K562 (cell line): ENCODE data around the gene TANGO6. TPM values are rescaled to one million over a fixed set of nuclear protein-coding genes. Genes with fewer than 3 reads are reported as not detected.

Experiments used
- ARHGAP35 ChIP-seq: fragments of 450-650 bp; IDR thresholded peaks from 2 replicates; pipeline ENCODE4 v1.6.1; 2018; ENCODE audit not compliant: partially characterized antibody
- DNMT1 ChIP-seq: fragments of 450-650 bp; IDR thresholded peaks from 2 replicates; pipeline ENCODE4 v1.6.1; 2016; ENCODE audit warnings: antibody characterized with exemption, mild to moderate bottlenecking
- E2F8 ChIP-seq: fragments of 450-650 bp; IDR thresholded peaks from 2 replicates; pipeline ENCODE4 v1.7.1; 2018; ENCODE audit warnings: mild to moderate bottlenecking, low read depth; ENCODE audit not compliant: partially characterized antibody
- ESRRB ChIP-seq: fragments of 250-450 bp; sonication (Bioruptor Pico); IDR thresholded peaks from 2 replicates; pipeline ENCODE4 v1.5.0; 2020; ENCODE audit warnings: mild to moderate bottlenecking, moderate library complexity, borderline replicate concordance
- FOXJ3 ChIP-seq: sonication (generic); formaldehyde crosslinking; IDR thresholded peaks from 2 replicates; pipeline ENCODE4 v1.4.0; 2020; ENCODE audit warnings: mild to moderate bottlenecking, missing genetic modification reagents
- PATZ1 ChIP-seq: fragments of 250-450 bp; sonication (Bioruptor Pico); IDR thresholded peaks from 2 replicates; pipeline ENCODE4 v1.5.0; 2020; ENCODE audit warnings: mild to moderate bottlenecking, borderline replicate concordance
- TCF3 ChIP-seq: sonication (generic); formaldehyde crosslinking; IDR thresholded peaks from 2 replicates; pipeline ENCODE4 v1.4.0; 2020; ENCODE audit warnings: mild to moderate bottlenecking, missing genetic modification reagents
- TCF7 ChIP-seq: sonication (generic); IDR thresholded peaks from 2 replicates; pipeline ENCODE4 v1.6.1; 2016; ENCODE audit warnings: antibody characterized with exemption, borderline replicate concordance
- U2AF1 ChIP-seq: fragments of 200-400 bp; formaldehyde crosslinking; optimal IDR thresholded peaks from 2 replicates; pipeline ENCODE3; 2017; ENCODE audit warnings: mild to moderate bottlenecking, low read depth, low read length, moderate library complexity
- ZNF431 ChIP-seq: sonication (generic); formaldehyde crosslinking; IDR thresholded peaks from 2 replicates; pipeline ENCODE4 v1.8.0; 2022; ENCODE audit warnings: mild to moderate bottlenecking, missing genetic modification reagents
- ZSCAN32 ChIP-seq: fragments of 450-650 bp; formaldehyde crosslinking; IDR thresholded peaks from 2 replicates; pipeline ENCODE4 v1.4.0; 2020; ENCODE audit warnings: mild to moderate bottlenecking, moderate library complexity
- polyA plus RNA-seq, 8 experiments: library from polyadenylated mRNA; depleted of rRNA in 4 of 8; stranded (reverse) in 5 of 8; unstranded in 3 of 8; fragments of >200 nt; fragmentation: Nextera tagmentation in 2 of 8; fragmentation: Illumina TruSeq in 1 of 8; extraction: Ambion mirVana in 2 of 8; extraction: Trizol in 1 of 8; gene quantifications; 2 replicates each; pipeline versions ENCODE4 v1.2.1 to v1.2.3, GENCODE V29; 2011 to 2014; ENCODE audit warnings: inconsistent platforms in 1 of 8, missing spikeins in 1 of 8
- total RNA-seq, 7 experiments: library from RNA; depleted of rRNA in 6 of 7; stranded (reverse); fragments of >200 nt in 6 of 7; fragmentation: Illumina TruSeq in 2 of 7; extraction: Trizol in 2 of 7; gene quantifications; 2 replicates each; pipeline versions ENCODE4 v1.2.1 to v1.2.3, GENCODE V29; 2011 to 2021; ENCODE audit warnings: low replicate concordance in 1 of 7
- TF ChIP-seq, protein P1 (sequence below), 2 experiments: fragments of 450-650 bp; IDR thresholded peaks; 2 replicates each; pipeline ENCODE4 v1.6.1; 2016; ENCODE audit warnings: mild to moderate bottlenecking in 2 of 2, borderline replicate concordance in 1 of 2, low read depth in 1 of 2, moderate library complexity in 1 of 2
- TF ChIP-seq, protein P2 (sequence below): sonication (generic); formaldehyde crosslinking; IDR thresholded peaks from 2 replicates; pipeline ENCODE4 v1.8.1; 2022; ENCODE audit warnings: missing genetic modification reagents

The TANGO6 gene
- total and polyA plus RNA-seq, 9 of the 15 experiments (the other 6 are each of a cell fraction or from before 2014, with no cell fraction given): 1.6 to 15.2 (median 9.6) TPM

- TF ChIP-seq, protein P1, sequence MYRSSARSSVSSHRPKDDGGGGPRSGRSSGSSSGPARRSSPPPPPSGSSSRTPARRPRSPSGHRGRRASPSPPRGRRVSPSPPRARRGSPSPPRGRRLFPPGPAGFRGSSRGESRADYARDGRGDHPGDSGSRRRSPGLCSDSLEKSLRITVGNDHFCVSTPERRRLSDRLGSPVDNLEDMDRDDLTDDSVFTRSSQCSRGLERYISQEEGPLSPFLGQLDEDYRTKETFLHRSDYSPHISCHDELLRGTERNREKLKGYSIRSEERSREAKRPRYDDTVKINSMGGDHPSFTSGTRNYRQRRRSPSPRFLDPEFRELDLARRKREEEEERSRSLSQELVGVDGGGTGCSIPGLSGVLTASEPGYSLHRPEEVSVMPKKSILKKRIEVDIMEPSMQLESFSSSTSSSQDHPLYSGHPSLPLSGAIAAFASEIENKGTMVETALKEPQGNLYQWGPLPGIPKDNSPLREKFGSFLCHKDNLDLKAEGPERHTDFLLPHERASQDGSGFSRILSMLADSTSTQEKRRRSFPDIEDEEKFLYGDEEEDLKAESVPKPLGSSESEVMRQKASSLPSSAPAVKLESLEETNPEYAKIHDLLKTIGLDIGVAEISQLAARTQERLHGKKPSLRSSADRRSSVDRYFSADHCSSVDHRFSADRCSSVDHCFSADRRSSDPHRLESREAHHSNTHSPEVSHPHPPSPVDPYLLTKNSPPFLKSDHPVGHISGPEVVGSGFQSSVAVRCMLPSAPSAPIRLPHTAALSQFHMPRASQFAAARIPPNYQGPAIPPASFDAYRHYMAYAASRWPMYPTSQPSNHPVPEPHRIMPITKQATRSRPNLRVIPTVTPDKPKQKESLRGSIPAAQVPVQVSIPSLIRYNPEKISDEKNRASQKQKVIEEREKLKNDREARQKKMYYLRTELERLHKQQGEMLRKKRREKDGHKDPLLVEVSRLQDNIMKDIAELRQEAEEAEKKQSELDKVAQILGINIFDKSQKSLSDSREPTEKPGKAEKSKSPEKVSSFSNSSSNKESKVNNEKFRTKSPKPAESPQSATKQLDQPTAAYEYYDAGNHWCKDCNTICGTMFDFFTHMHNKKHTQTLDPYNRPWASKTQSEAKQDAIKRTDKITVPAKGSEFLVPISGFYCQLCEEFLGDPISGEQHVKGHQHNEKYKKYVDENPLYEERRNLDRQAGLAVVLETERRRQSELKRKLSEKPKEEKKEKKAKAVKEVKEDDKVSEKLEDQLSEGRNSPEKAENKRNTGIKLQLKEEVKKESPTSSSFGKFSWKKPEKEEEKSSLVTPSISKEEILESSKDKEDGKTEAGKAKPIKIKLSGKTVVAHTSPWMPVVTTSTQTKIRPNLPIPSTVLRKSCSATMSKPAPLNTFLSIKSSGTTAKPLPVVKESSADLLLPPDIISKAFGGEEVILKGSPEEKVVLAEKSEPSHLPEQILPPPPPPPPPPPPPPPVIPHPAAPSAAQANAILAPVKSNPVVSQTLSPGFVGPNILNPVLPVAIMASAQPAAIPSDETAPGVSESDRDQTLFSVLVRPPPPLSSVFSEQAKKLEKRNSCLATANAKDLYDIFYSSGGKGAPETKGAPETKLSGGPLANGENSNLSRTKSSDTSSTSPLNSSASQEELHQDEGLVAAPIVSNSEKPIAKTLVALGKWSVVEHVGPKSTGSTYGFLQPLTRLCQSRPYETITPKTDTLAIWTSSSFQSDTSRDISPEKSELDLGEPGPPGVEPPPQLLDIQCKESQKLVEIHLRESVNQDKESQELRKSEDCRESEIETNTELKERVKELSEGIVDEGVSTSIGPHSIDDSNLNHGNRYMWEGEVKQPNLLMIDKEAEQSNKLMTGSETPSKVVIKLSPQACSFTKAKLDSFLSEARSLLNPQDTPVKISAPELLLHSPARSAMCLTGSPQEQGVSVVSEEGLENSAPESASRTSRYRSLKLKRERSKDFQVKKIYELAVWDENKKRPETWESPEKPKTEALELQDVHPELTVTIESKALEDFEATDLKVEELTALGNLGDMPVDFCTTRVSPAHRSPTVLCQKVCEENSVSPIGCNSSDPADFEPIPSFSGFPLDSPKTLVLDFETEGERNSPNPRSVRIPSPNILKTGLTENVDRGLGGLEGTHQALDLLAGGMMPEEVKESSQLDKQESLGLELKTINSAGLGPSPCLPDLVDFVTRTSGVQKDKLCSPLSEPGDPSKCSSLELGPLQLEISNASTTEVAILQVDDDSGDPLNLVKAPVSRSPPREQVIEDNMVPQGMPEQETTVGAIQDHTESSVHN (IDR thresholded peaks at IDR 0.05; ENCODE audit: borderline replicate concordance in 1 of 2, low read depth in 1 of 2): no peak
- TF ChIP-seq FOXJ3 (no peak), PATZ1 (CRISPR knock-in tag) (no peak), ESRRB (CRISPR knock-in tag) (peak; percentile 35; the same call in 1 of the 2 replicates), U2AF1 (no peak), E2F8 (peak; percentile 29), DNMT1 (0 out of 2 replicates have a peak, but pooled peaks have one; percentile 73), ARHGAP35 (peak; percentile 5), ZSCAN32 (CRISPR knock-in tag) (0 out of 2 replicates have a peak, but pooled peaks have one; percentile 47), TCF7 (no peak), TCF3 (CRISPR knock-in tag) (no peak), ZNF431 (no peak)
- TF ChIP-seq, protein P2, sequence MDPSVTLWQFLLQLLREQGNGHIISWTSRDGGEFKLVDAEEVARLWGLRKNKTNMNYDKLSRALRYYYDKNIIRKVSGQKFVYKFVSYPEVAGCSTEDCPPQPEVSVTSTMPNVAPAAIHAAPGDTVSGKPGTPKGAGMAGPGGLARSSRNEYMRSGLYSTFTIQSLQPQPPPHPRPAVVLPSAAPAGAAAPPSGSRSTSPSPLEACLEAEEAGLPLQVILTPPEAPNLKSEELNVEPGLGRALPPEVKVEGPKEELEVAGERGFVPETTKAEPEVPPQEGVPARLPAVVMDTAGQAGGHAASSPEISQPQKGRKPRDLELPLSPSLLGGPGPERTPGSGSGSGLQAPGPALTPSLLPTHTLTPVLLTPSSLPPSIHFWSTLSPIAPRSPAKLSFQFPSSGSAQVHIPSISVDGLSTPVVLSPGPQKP: no peak
These were observed 288.6 kb downstream of the TANGO6 start (continued) for GRCh38 chr16:69131839-69132423.
